Measurements from ENCODE around the gene POLR2L.

Gene POLR2L

GRCh38 chr11:819129-819931 is 23.0 kb downstream of the POLR2L start:
- TF ChIP-seq TCF4 (CRISPR knock-in tag; IDR thresholded peaks at IDR 0.05; ENCODE audit: borderline replicate concordance), result no peak
- no peak for TF ChIP-seq CREB5 (CRISPR knock-in tag; IDR thresholded peaks at IDR 0.05; ENCODE audit: low read depth)
- no peak for TF ChIP-seq GLIS3 (CRISPR knock-in tag; IDR thresholded peaks at IDR 0.05)
- no peak for TF ChIP-seq CSRNP3 (CRISPR knock-in tag; IDR thresholded peaks at IDR 0.05)
- no peak for TF ChIP-seq RARB (CRISPR knock-in tag; IDR thresholded peaks at IDR 0.05)
- TF ChIP-seq ZFP3 (CRISPR knock-in tag; IDR thresholded peaks at IDR 0.05), result 0 out of 2 replicates have a peak, but pooled peaks have one; percentile 33

GRCh38 chr11:818396-819128 is 23.8 kb downstream of the POLR2L start, which contains the start of gene PNPLA2:
Gene PNPLA2 (plus strand): TSS chr11:818914. CDS start chr11:819719, 805 bp downstream.
- no peak for ATAC-seq
- TF ChIP-seq TSHZ2 (CRISPR knock-in tag; IDR thresholded peaks at IDR 0.05), result no peak
- TF ChIP-seq PPARA (CRISPR knock-in tag; IDR thresholded peaks at IDR 0.05; ENCODE audit: borderline replicate concordance), result no peak
- TF ChIP-seq OSR1 (CRISPR knock-in tag; IDR thresholded peaks at IDR 0.05), result no peak
- TF ChIP-seq ZNF565 (CRISPR knock-in tag; conservative IDR thresholded peaks at IDR 0.05; ENCODE audit: low read depth), result no peak
- TF ChIP-seq BACH2 (CRISPR knock-in tag; IDR thresholded peaks at IDR 0.05; ENCODE audit: borderline replicate concordance), result no peak
- TF ChIP-seq CSDC2 (CRISPR knock-in tag; IDR thresholded peaks at IDR 0.05), result no peak
- no peak for TF ChIP-seq PATZ1 (CRISPR knock-in tag; IDR thresholded peaks at IDR 0.05; ENCODE audit: borderline replicate concordance)
- no peak for TF ChIP-seq ZNF70 (CRISPR knock-in tag; IDR thresholded peaks at IDR 0.05)
- TF ChIP-seq CSRNP3 (CRISPR knock-in tag; IDR thresholded peaks at IDR 0.05), result no peak
- TF ChIP-seq TCF4 (CRISPR knock-in tag; IDR thresholded peaks at IDR 0.05; ENCODE audit: borderline replicate concordance), result no peak

More at GRCh38 chr11:819129-819931, 23.0 kb downstream of the POLR2L start:
- peak; percentile 74 for ATAC-seq

GRCh38 chr11:816433-816779 is 25.9 kb downstream of the POLR2L start:
- ATAC-seq, result no peak
- TF ChIP-seq BACH2 (CRISPR knock-in tag; IDR thresholded peaks at IDR 0.05; ENCODE audit: borderline replicate concordance) (no peak), TCF4 (CRISPR knock-in tag; IDR thresholded peaks at IDR 0.05; ENCODE audit: borderline replicate concordance) (no peak), SNAI2 (CRISPR knock-in tag; IDR thresholded peaks at IDR 0.05) (no peak), TSHZ2 (CRISPR knock-in tag; IDR thresholded peaks at IDR 0.05) (no peak), CSDC2 (CRISPR knock-in tag; IDR thresholded peaks at IDR 0.05) (no peak), POU6F1 (CRISPR knock-in tag; IDR thresholded peaks at IDR 0.05; ENCODE audit: borderline replicate concordance, low read depth) (no peak), PPARA (CRISPR knock-in tag; IDR thresholded peaks at IDR 0.05; ENCODE audit: borderline replicate concordance) (no peak), ZNF70 (CRISPR knock-in tag; IDR thresholded peaks at IDR 0.05) (no peak), TOX (CRISPR knock-in tag; IDR thresholded peaks at IDR 0.05; ENCODE audit: borderline replicate concordance) (no peak), ESRRG (CRISPR knock-in tag; IDR thresholded peaks at IDR 0.05) (no peak), ZFP3 (CRISPR knock-in tag; IDR thresholded peaks at IDR 0.05) (no peak), RARB (CRISPR knock-in tag; IDR thresholded peaks at IDR 0.05) (no peak), CSRNP3 (CRISPR knock-in tag; IDR thresholded peaks at IDR 0.05) (no peak)

Measured in SK-N-SH treated with all-trans-retinoic acid at 6 μM for 48 hours (cell line).